A673 (cell line): ENCODE data around the gene ARMC8.

ENCODE experiments used
- CTCF ChIP-seq: fragments of 300-800, 200-600 bp; sonication (generic); conservative IDR thresholded peaks from 2 replicates; pipeline ENCODE4 v1.5.1; 2017; ENCODE audit warnings: low read depth, mild to moderate bottlenecking, antibody characterized with exemption, low read length, moderate library complexity, mixed read lengths
- EZH2 ChIP-seq: fragments of 200-600 bp; sonication (generic); IDR thresholded peaks from 2 replicates; pipeline ENCODE4 v1.6.1; 2017; ENCODE audit warnings: borderline replicate concordance, low read depth, mild to moderate bottlenecking, mixed read lengths, antibody characterized with exemption, low read length; ENCODE audit not compliant: poor library complexity, severe bottlenecking

DNA sequence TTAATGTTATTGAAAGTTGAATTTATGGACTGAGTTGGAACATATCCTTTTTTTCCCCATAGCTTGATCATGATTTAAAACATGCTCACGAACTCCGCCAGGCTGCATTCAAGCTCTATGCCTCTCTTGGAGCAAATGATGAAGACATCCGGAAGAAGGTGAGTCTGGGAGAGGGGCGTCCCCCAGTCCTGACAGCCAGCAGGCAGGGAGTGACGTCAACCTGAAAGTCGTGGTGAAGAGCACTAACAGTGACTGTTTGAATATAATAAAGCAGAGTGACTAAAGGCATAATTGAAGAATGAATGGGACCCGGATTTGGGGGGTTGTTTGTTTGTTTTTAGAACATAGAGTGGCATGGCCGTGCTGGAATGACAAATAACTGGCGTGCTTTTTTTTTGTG, 57.9 kb downstream of the ARMC8 start:
- TF ChIP-seq CTCF (no peak), EZH2 (no peak)
